IMR-90 (cell line): ENCODE data around the gene MFSD6L. TPM values are rescaled to one million over a fixed set of nuclear protein-coding genes. Genes with fewer than 3 reads are reported as not detected.

ENCODE experiments used
- ATAC-seq: fragments of 200-7000 bp; cut with Tn5 transposase; 2 replicates; pipeline ENCODE4 v1.9.1; 2020; ENCODE audit warnings: low read depth, mild to moderate bottlenecking, moderate library complexity
- BruUV-seq: library from RNA; stranded (reverse); fragments of 400-500 nt; replicated peaks from 2 replicates; lab custom pipeline; 2021; lab: Mats Ljungman, UMichigan
- CTCF ChIA-PET: fragments of 300-600 bp; formaldehyde crosslinking; extraction: SDS; loops from one replicate; lab custom pipeline; 2021; ENCODE audit warnings: antibody characterized with exemption; lab: Yijun Ruan, JAX
- POLR2A ChIA-PET: fragments of 300-600 bp; sonication (Branson Sonifier 250); formaldehyde crosslinking; loops from one replicate; lab custom pipeline; 2022; ENCODE audit warnings: antibody characterized with exemption; ENCODE audit not compliant: unreplicated experiment; lab: Charles Lee
- DNase-seq: peaks from one replicate; pipeline ENCODE4 v3.0.0; 2013
- H2AFZ ChIP-seq: replicated peaks from 2 replicates; pipeline ENCODE3; 2013; ENCODE audit warnings: low read length, mild to moderate bottlenecking; ENCODE audit not compliant: poor library complexity
- H2AK5ac ChIP-seq: 2 replicates; pipeline ENCODE4 v1.6.1; 2013; ENCODE audit warnings: low read depth, low read length, inconsistent platforms
- H2AK9ac ChIP-seq: replicated peaks from 2 replicates; pipeline ENCODE3; 2013; ENCODE audit warnings: mild to moderate bottlenecking, low read depth, low read length, moderate library complexity; ENCODE audit not compliant: poor library complexity
- H2BK120ac ChIP-seq: 2 replicates; pipeline ENCODE4 v1.6.1; 2013; ENCODE audit warnings: low read depth, low read length, inconsistent platforms
- H2BK15ac ChIP-seq: 3 replicates; pipeline ENCODE4 v1.6.1; 2013; ENCODE audit warnings: low read depth, low read length, inconsistent platforms
- H2BK20ac ChIP-seq: 2 replicates; pipeline ENCODE4 v1.6.1; 2013; ENCODE audit warnings: low read depth, mild to moderate bottlenecking, inconsistent platforms, low read length, moderate library complexity
- H2BK5ac ChIP-seq: 2 replicates; pipeline ENCODE4 v1.6.1; 2013; ENCODE audit warnings: mild to moderate bottlenecking, low read depth, low read length, inconsistent platforms; ENCODE audit not compliant: poor library complexity, severe bottlenecking
- H3K14ac ChIP-seq: replicated peaks from 2 replicates; pipeline ENCODE4 v1.6.1; 2013; ENCODE audit warnings: low read depth, low read length, inconsistent platforms
- H3K18ac ChIP-seq: 2 replicates; pipeline ENCODE4 v1.6.1; 2013; ENCODE audit warnings: low read depth, low read length, control low read depth
- H3K23ac ChIP-seq: 2 replicates; pipeline ENCODE4 v1.6.1; 2013; ENCODE audit warnings: low read depth, low read length, inconsistent platforms
- H3K27ac ChIP-seq: 2 replicates; pipeline ENCODE4 v1.5.1; 2013; ENCODE audit warnings: mild to moderate bottlenecking, control low read depth, low read length; ENCODE audit not compliant: insufficient read depth
- H3K27me3 ChIP-seq: 2 replicates; pipeline ENCODE4 v1.6.1; 2013; ENCODE audit warnings: low read length; ENCODE audit not compliant: control insufficient read depth, insufficient read depth
- H3K36me3 ChIP-seq: 2 replicates; pipeline ENCODE4 v1.6.1; 2013; ENCODE audit warnings: low read length, mixed read lengths; ENCODE audit not compliant: control insufficient read depth, insufficient read depth
- H3K4ac ChIP-seq: 2 replicates; pipeline ENCODE4 v1.6.1; 2013; ENCODE audit warnings: low read depth, low read length, inconsistent platforms
- H3K4me1 ChIP-seq: 2 replicates; pipeline ENCODE4 v1.6.1; 2013; ENCODE audit warnings: low read length, mixed read lengths; ENCODE audit not compliant: control insufficient read depth, insufficient read depth
- H3K4me2 ChIP-seq: 2 replicates; pipeline ENCODE4 v1.6.1; 2013; ENCODE audit warnings: low read depth, mild to moderate bottlenecking, control low read depth, low read length, moderate library complexity
- H3K4me3 ChIP-seq: 2 replicates; pipeline ENCODE4 v1.5.1; 2013; ENCODE audit warnings: low read depth, mild to moderate bottlenecking, control low read depth, low read length, moderate library complexity; ENCODE audit not compliant: insufficient read depth
- H3K56ac ChIP-seq: 2 replicates; pipeline ENCODE4 v1.6.1; 2013; ENCODE audit warnings: low read length, inconsistent platforms; ENCODE audit not compliant: insufficient read depth; ENCODE audit errors: extremely low read depth
- H3K79me1 ChIP-seq, 2 experiments: 2 replicates each; pipeline ENCODE4 v1.6.1; 2013; ENCODE audit warnings: low read length in 2 of 2, inconsistent platforms in 1 of 2, low read depth in 1 of 2
- H3K9ac ChIP-seq: 2 replicates; pipeline ENCODE4 v1.6.1; 2013; ENCODE audit warnings: low read depth, low read length, control low read depth
- H3K9me1 ChIP-seq: 2 replicates; pipeline ENCODE4 v1.6.1; 2013; ENCODE audit warnings: low read length, inconsistent platforms; ENCODE audit not compliant: insufficient read depth
- H3K9me3 ChIP-seq: 2 replicates; pipeline ENCODE4 v1.6.1; 2013; ENCODE audit warnings: low read length; ENCODE audit not compliant: control insufficient read depth, insufficient read depth
- H4K20me1 ChIP-seq: 2 replicates; pipeline ENCODE4 v1.6.1; 2013; ENCODE audit warnings: low read length, inconsistent platforms; ENCODE audit not compliant: insufficient read depth
- H4K5ac ChIP-seq: 2 replicates; pipeline ENCODE4 v1.6.1; 2013; ENCODE audit warnings: mild to moderate bottlenecking, low read depth, low read length, control low read depth
- H4K8ac ChIP-seq, 2 experiments: 2 replicates each; pipeline ENCODE4 v1.6.1; 2013; ENCODE audit warnings: low read depth in 2 of 2, low read length in 2 of 2, control low read depth in 1 of 2, inconsistent platforms in 1 of 2
- H4K91ac ChIP-seq: 2 replicates; pipeline ENCODE4 v1.6.1; 2013; ENCODE audit warnings: low read depth, low read length, inconsistent platforms; ENCODE audit not compliant: insufficient read depth
- BHLHE40 ChIP-seq: fragments of 150-350 bp; IDR thresholded peaks from 2 replicates; pipeline ENCODE4 v1.6.1; 2016; ENCODE audit warnings: mild to moderate bottlenecking, low read depth, low read length
- CEBPB ChIP-seq: IDR thresholded peaks from 2 replicates; pipeline ENCODE4 v1.6.1; 2012; ENCODE audit warnings: low read depth, low read length, improper control_type of control experiment
- CHD1 ChIP-seq: IDR thresholded peaks from 2 replicates; pipeline ENCODE4 v1.6.1; 2012; ENCODE audit warnings: low read depth, low read length, improper control_type of control experiment
- ELK1 ChIP-seq: fragments of 150-350 bp; IDR thresholded peaks from 2 replicates; pipeline ENCODE4 v1.6.1; 2016; ENCODE audit warnings: low read depth, mild to moderate bottlenecking, low read length, moderate library complexity, borderline replicate concordance
- FOS ChIP-seq: fragments of 150-350 bp; IDR thresholded peaks from 2 replicates; pipeline ENCODE4 v1.6.1; 2016; ENCODE audit warnings: low read depth, low read length
- MAFK ChIP-seq: IDR thresholded peaks from 2 replicates; pipeline ENCODE4 v1.6.1; 2012; ENCODE audit warnings: low read depth, low read length, improper control_type of control experiment
- MAZ ChIP-seq: IDR thresholded peaks from 2 replicates; pipeline ENCODE4 v1.6.1; 2012; ENCODE audit warnings: low read depth, mild to moderate bottlenecking, low read length, improper control_type of control experiment, moderate library complexity, borderline replicate concordance
- MXI1 ChIP-seq: IDR thresholded peaks from 2 replicates; pipeline ENCODE4 v1.6.1; 2012; ENCODE audit warnings: low read depth, mild to moderate bottlenecking, low read length, moderate library complexity, borderline replicate concordance
- NFE2L2 ChIP-seq: fragments of 150-350 bp; IDR thresholded peaks from 2 replicates; pipeline ENCODE4 v1.6.1; 2016; ENCODE audit warnings: low read depth, mild to moderate bottlenecking, low read length
- POLR2A ChIP-seq: IDR thresholded peaks from 2 replicates; pipeline ENCODE4 v1.6.1; 2012; ENCODE audit warnings: mild to moderate bottlenecking, low read depth, low read length
- RAD21 ChIP-seq: IDR thresholded peaks from 2 replicates; pipeline ENCODE4 v1.6.1; 2012; ENCODE audit warnings: low read length, improper control_type of control experiment
- RCOR1 ChIP-seq: IDR thresholded peaks from 2 replicates; pipeline ENCODE4 v1.6.1; 2012; ENCODE audit warnings: mild to moderate bottlenecking, low read length, improper control_type of control experiment; ENCODE audit not compliant: insufficient replicate concordance
- RFX5 ChIP-seq: IDR thresholded peaks from 2 replicates; pipeline ENCODE4 v1.8.0; 2012; ENCODE audit warnings: low read depth, mild to moderate bottlenecking, low read length, moderate library complexity
- SMC3 ChIP-seq: fragments of 150-350 bp; IDR thresholded peaks from 2 replicates; pipeline ENCODE4 v1.6.1; 2016; ENCODE audit warnings: low read depth, mild to moderate bottlenecking, antibody characterized with exemption, low read length, moderate library complexity
- USF2 ChIP-seq: fragments of 150-350 bp; IDR thresholded peaks from 2 replicates; pipeline ENCODE4 v1.6.1; 2017; ENCODE audit warnings: mild to moderate bottlenecking, antibody characterized with exemption, low read length, low read depth
- WGBS, 2 experiments: methylation state at CpG; one replicate each; pipeline versions ENCODE4 v1.1.5 to v1.1.7; 2013; ENCODE audit warnings: missing lambda C conversion rate in 2 of 2; ENCODE audit not compliant: insufficient read length in 1 of 2; ENCODE audit errors: extremely low coverage in 2 of 2; 5-methylcytosine and 5-hydroxymethylcytosine counted together
- dilution Hi-C: fragments of 300-500 bp; cut with HindIII; formaldehyde crosslinking; loops from one replicate; pipeline ENCODE4 v1.14.3; 2018; ENCODE audit warnings: low sequenced_read_pairs; ENCODE audit not compliant: unreplicated experiment
- in situ Hi-C: fragments of 300-500 bp; cut with MboI; formaldehyde crosslinking; loops from 3 replicates; pipeline ENCODE4 v1.14.3; 2019; ENCODE audit warnings: low sequenced_read_pairs, inconsistent platforms, mixed read lengths
- intact Hi-C: fragments of 100-400 bp; cut with micrococcal nuclease; formaldehyde crosslinking; loops from 2 replicates; pipeline ENCODE4 v1.10.0; 2022
- polyA plus RNA-seq, 3 experiments: library from polyadenylated mRNA; depleted of rRNA; stranded (reverse); fragments of >200 nt; gene quantifications; 2 replicates each; pipeline ENCODE4 v1.2.3, GENCODE V29; 2012; ENCODE audit warnings: low replicate concordance in 1 of 3
- total RNA-seq: library from RNA; depleted of rRNA; stranded (reverse); fragments of >200 nt; gene quantifications from 2 replicates; pipeline ENCODE4 v1.2.3, GENCODE V29; 2012
- TF ChIP-seq, protein P1 (sequence below): conservative IDR thresholded peaks from 2 replicates; pipeline ENCODE4 v1.5.1; 2012; ENCODE audit warnings: mild to moderate bottlenecking, low read depth, low read length, improper control_type of control experiment

MFSD6L gene
- total and polyA plus RNA-seq, 2 of the 4 experiments (the other 2 are of a cell fraction): not detected

DNA sequence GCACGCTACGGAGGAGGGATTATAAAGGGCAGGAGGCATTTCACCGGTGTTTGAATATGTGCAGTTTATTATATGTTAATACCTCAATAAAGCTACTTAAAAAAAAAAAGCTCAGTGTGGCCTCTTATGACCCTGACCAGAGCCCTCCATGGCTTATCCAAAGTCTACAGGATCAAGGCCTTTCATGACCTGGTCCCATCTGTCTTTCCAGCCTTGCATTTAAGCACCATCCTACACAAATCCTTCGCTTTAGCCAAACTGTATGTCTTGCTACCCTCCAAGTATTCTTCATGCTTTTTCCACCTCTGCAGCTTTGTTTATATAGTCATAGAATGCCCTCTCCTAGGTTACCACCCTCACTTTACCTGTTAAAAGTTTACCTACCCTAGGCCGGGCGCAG is 6.5 kb downstream of the MFSD6L start:
- H3K23ac ChIP-seq: no peak overlapping the region
- no TSS peak for BruUV-seq
- H2AK9ac ChIP-seq: no peak overlapping the region
- no peak for TF ChIP-seq RCOR1
- no peak for TF ChIP-seq RFX5
- no peak for TF ChIP-seq CHD1
- no peak for TF ChIP-seq MXI1
- TF ChIP-seq ELK1: no peak
- TF ChIP-seq FOS: no peak
- no peak for TF ChIP-seq RAD21
- TF ChIP-seq CEBPB: no peak
- no peak for TF ChIP-seq BHLHE40
- no peak for TF ChIP-seq USF2
- no peak for TF ChIP-seq POLR2A
- no peak for TF ChIP-seq NFE2L2
- TF ChIP-seq, protein P1, sequence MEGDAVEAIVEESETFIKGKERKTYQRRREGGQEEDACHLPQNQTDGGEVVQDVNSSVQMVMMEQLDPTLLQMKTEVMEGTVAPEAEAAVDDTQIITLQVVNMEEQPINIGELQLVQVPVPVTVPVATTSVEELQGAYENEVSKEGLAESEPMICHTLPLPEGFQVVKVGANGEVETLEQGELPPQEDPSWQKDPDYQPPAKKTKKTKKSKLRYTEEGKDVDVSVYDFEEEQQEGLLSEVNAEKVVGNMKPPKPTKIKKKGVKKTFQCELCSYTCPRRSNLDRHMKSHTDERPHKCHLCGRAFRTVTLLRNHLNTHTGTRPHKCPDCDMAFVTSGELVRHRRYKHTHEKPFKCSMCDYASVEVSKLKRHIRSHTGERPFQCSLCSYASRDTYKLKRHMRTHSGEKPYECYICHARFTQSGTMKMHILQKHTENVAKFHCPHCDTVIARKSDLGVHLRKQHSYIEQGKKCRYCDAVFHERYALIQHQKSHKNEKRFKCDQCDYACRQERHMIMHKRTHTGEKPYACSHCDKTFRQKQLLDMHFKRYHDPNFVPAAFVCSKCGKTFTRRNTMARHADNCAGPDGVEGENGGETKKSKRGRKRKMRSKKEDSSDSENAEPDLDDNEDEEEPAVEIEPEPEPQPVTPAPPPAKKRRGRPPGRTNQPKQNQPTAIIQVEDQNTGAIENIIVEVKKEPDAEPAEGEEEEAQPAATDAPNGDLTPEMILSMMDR: no peak
- no peak for TF ChIP-seq MAFK
- TF ChIP-seq SMC3: no peak
- TF ChIP-seq MAZ: no peak
- H3K14ac ChIP-seq: no peak overlapping the region
- WGBS, 2 experiments: no CpG with 5 or more reads among the region's 6 CpGs
- H4K5ac ChIP-seq: no peak overlapping the region
- no peak for ATAC-seq
- H3K9me3 ChIP-seq: peaks cover 5% of the 10 kb centered on the region; the same call in 1 of the 2 replicates
- in situ Hi-C loops: loop anchor here (25.0 kb wide), 1 partner anchor 745 kb away; no protein-coding TSS in a partner anchor
- no peaks in the 10 kb centered on the region for H3K4me1 ChIP-seq
- H3K36me3 ChIP-seq: no peaks in the 10 kb centered on the region
- CTCF ChIA-PET: interaction anchor here (1.0 kb wide), 1 partner anchor 409 kb away, joined by 4 read pairs; no protein-coding TSS in a partner anchor
- no peak overlapping the region for H3K4ac ChIP-seq
- H3K27ac ChIP-seq: no peak overlapping the region
- no peak overlapping the region for H3K9ac ChIP-seq
- H3K56ac ChIP-seq: no peak overlapping the region
- POLR2A ChIA-PET: no interaction called here
- no peak overlapping the region for H2AK5ac ChIP-seq
- no peaks in the 10 kb centered on the region for H4K20me1 ChIP-seq
- dilution Hi-C loops: no loop called here
- no peak overlapping the region for H4K8ac ChIP-seq
- H3K18ac ChIP-seq: no peak overlapping the region
- H3K4me2 ChIP-seq: no peak overlapping the region
- H3K4me3 ChIP-seq: no peak overlapping the region
- H4K91ac ChIP-seq: no peak overlapping the region
- peaks cover under 1% of the 10 kb centered on the region; the same call in 1 of the 2 replicates for H3K27me3 ChIP-seq
- no peak overlapping the region for H2BK120ac ChIP-seq
- H3K9me1 ChIP-seq: no peaks in the 10 kb centered on the region
- no peak overlapping the region for H2BK5ac ChIP-seq
- no peak overlapping the region for H2BK20ac ChIP-seq
- H2AFZ ChIP-seq: no peak overlapping the region
- intact Hi-C loops: no loop called here
- no peak for DNase-seq
- H3K79me1 ChIP-seq: no peaks in the 10 kb centered on the region
- H2BK15ac ChIP-seq: no peak overlapping the region
